ENCODE data around the gene SDC3. TPM values are rescaled to one million over a fixed set of nuclear protein-coding genes. Genes with fewer than 3 reads are reported as not detected.

Gene SDC3
- total RNA-seq, 1 donor from 2014 or later: 113 TPM

- H2AFZ ChIP-seq (ENCODE audit: low read depth, low read length): no peak overlapping the region
- H3K4me1 ChIP-seq (ENCODE audit: insufficient read depth, low read length): peaks cover 24% of the 10 kb centered on the region
- Mint-ChIP-seq H3K27me3 (ENCODE audit: low read depth, unreplicated experiment) (peaks cover 19% of the 10 kb centered on the region), H3K27ac (ENCODE audit: unreplicated experiment) (peak overlapping the region; percentile 14), H3K4me3 (ENCODE audit: unreplicated experiment) (no peak overlapping the region), H3K9me3 (ENCODE audit: unreplicated experiment) (no peaks in the 10 kb centered on the region), H3K4me1 (ENCODE audit: low read depth, unreplicated experiment) (peaks cover 17% of the 10 kb centered on the region), H3K36me3 (ENCODE audit: low read depth, unreplicated experiment) (no peaks in the 10 kb centered on the region)
- H3K27me3 ChIP-seq (ENCODE audit: insufficient read depth, low read length): no peaks in the 10 kb centered on the region
- no peak for TF ChIP-seq EZH2 (IDR thresholded peaks at IDR 0.05; ENCODE audit: insufficient read depth, low read length)
- TF ChIP-seq, protein P1, sequence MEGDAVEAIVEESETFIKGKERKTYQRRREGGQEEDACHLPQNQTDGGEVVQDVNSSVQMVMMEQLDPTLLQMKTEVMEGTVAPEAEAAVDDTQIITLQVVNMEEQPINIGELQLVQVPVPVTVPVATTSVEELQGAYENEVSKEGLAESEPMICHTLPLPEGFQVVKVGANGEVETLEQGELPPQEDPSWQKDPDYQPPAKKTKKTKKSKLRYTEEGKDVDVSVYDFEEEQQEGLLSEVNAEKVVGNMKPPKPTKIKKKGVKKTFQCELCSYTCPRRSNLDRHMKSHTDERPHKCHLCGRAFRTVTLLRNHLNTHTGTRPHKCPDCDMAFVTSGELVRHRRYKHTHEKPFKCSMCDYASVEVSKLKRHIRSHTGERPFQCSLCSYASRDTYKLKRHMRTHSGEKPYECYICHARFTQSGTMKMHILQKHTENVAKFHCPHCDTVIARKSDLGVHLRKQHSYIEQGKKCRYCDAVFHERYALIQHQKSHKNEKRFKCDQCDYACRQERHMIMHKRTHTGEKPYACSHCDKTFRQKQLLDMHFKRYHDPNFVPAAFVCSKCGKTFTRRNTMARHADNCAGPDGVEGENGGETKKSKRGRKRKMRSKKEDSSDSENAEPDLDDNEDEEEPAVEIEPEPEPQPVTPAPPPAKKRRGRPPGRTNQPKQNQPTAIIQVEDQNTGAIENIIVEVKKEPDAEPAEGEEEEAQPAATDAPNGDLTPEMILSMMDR (IDR thresholded peaks at IDR 0.05; ENCODE audit: insufficient read depth, low read depth, low read length): peak; percentile 67
- no peak overlapping the region for H3K27ac ChIP-seq (ENCODE audit: low read depth, low read length)
- no peak overlapping the region for H3K4me3 ChIP-seq (ENCODE audit: insufficient read depth, low read depth, low read length)
- DNase-seq (ENCODE audit: low read depth): peak; percentile 34
- peaks cover 16% of the 10 kb centered on the region for H4K20me1 ChIP-seq (ENCODE audit: insufficient read depth, low read length)
- peaks cover 16% of the 10 kb centered on the region for H3K79me2 ChIP-seq (ENCODE audit: insufficient read depth, low read length)
- no peaks in the 10 kb centered on the region for H3K36me3 ChIP-seq (ENCODE audit: insufficient read depth, low read length)
- H3K9ac ChIP-seq (ENCODE audit: low read length): no peak overlapping the region
- H3K4me2 ChIP-seq (ENCODE audit: low read length): no peak overlapping the region
- FAIRE-seq: no peak
- no peaks in the 10 kb centered on the region for H3K9me3 ChIP-seq (ENCODE audit: insufficient read depth, low read depth, low read length)
These were observed 2.7 kb upstream of the SDC3 start for GRCh38 chr1:30911059-30911954.

DNA sequence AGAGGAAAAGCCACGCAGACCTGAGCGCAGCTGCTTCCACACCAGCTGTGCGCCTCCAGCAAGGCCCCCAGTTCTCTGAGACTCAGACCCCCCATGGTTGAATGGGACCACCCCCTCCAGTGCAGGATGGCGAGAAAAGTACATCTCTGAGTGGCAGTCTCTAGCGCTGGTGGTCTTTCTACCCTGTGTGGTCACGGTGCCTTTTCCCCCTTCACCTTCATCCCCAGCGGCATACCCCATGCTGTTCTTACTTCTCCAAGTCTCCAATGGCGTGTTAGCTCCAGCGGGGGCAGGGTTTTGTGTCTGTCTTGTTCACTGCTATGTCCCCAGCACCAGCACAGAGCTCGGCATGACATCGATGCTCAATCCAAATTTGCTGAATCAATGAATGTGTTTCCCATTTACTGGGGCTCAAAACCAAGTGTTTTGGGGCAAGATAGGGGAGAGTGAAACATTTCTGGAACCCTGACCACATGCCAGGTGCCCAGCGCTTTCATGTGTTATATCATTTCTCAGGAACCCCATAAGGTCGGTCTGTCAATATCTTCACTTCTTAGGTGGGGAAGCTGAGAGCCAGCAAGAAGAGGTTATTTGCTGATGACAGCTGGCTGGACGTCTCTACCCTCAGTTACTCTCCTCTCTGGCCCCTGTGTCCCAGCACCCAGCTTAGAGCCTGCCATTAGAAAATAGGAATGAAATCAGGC is 959 bp upstream of the SDC3 start:
- Mint-ChIP-seq H3K36me3 (ENCODE audit: low read depth, unreplicated experiment) (no peaks in the 10 kb centered on the region), H3K27me3 (ENCODE audit: low read depth, unreplicated experiment) (peaks cover 15% of the 10 kb centered on the region), H3K27ac (ENCODE audit: unreplicated experiment) (peak overlapping the region; percentile 60), H3K4me3 (ENCODE audit: unreplicated experiment) (peak overlapping the region; percentile 86), H3K4me1 (ENCODE audit: low read depth, unreplicated experiment) (peaks cover 21% of the 10 kb centered on the region), H3K9me3 (ENCODE audit: unreplicated experiment) (no peaks in the 10 kb centered on the region)
- no peaks in the 10 kb centered on the region for H3K27me3 ChIP-seq (ENCODE audit: insufficient read depth, low read length)
- H3K36me3 ChIP-seq (ENCODE audit: insufficient read depth, low read length): no peaks in the 10 kb centered on the region
- no peak for FAIRE-seq
- H3K27ac ChIP-seq (ENCODE audit: low read depth, low read length): no peak overlapping the region
- H4K20me1 ChIP-seq (ENCODE audit: insufficient read depth, low read length): peaks cover 32% of the 10 kb centered on the region
- peaks cover 24% of the 10 kb centered on the region for H3K4me1 ChIP-seq (ENCODE audit: insufficient read depth, low read length)
- H3K79me2 ChIP-seq (ENCODE audit: insufficient read depth, low read length): peaks cover 33% of the 10 kb centered on the region
- H3K4me3 ChIP-seq (ENCODE audit: insufficient read depth, low read depth, low read length): peak overlapping the region; percentile 46
- TF ChIP-seq, protein P1 (IDR thresholded peaks at IDR 0.05; ENCODE audit: insufficient read depth, low read depth, low read length): no peak
- TF ChIP-seq EZH2 (IDR thresholded peaks at IDR 0.05; ENCODE audit: insufficient read depth, low read length): no peak
- H2AFZ ChIP-seq (ENCODE audit: low read depth, low read length): peak overlapping the region; percentile 70
- H3K9ac ChIP-seq (ENCODE audit: low read length): peak overlapping the region; percentile 59
- DNase-seq (ENCODE audit: low read depth): no peak
- peak overlapping the region; percentile 81 for H3K4me2 ChIP-seq (ENCODE audit: low read length)
- no peaks in the 10 kb centered on the region for H3K9me3 ChIP-seq (ENCODE audit: insufficient read depth, low read depth, low read length)

Measured in astrocyte (in vitro differentiated cells and primary cell).